Spleen (tissue), 7 donors: Measurements from ENCODE around the gene TADA2B.

Experiments used
- CTCF ChIP-seq, 11 experiments: fragments of 200-600 bp in 7 of 11; fragments of 450-650 bp in 4 of 11; sonication (generic) in 4 of 11; IDR thresholded peaks in 8 of 11; conservative IDR thresholded peaks in 3 of 11; 1 replicate in 7 of 11; 2 replicates in 4 of 11; pipeline versions ENCODE4 v1.4.0 to v1.8.0; 2016 to 2021; ENCODE audit warnings: antibody characterized with exemption in 11 of 11, inconsistent platforms in 4 of 11, mild to moderate bottlenecking in 1 of 11
- POLR2A ChIP-seq, 3 donors: fragments of 450-650 bp; IDR thresholded peaks; one replicate each; pipeline ENCODE4 v1.5.1; 2017; ENCODE audit warnings: antibody characterized with exemption in 3 of 3, mild to moderate bottlenecking in 1 of 3
- POLR2AphosphoS5 ChIP-seq, 3 donors: sonication (generic); formaldehyde crosslinking; IDR thresholded peaks; one replicate each; pipeline ENCODE4 v1.5.1; 2017; ENCODE audit warnings: antibody characterized with exemption in 3 of 3
- donor health status: DM: no; HTN: no; CAD: no; lungs with moderate emphysema.
- donor health status: DM: no; HTN: no; CAD: no.
- donor health status: DM: no; HTN: no; CAD: no.

- TF ChIP-seq CTCF (IDR thresholded peaks at IDR 0.05 in 8 of 11, conservative IDR thresholded peaks at IDR 0.05 in 3 of 11): no peak
- no peak for TF ChIP-seq POLR2A (IDR thresholded peaks at IDR 0.05)
- TF ChIP-seq POLR2AphosphoS5 (IDR thresholded peaks at IDR 0.05): no peak
Measured at GRCh38 chr4:7092026-7092425, 48.9 kb downstream of the TADA2B start.
